Stimulated activated CD4-positive, alpha-beta T cell treated with anti-CD3 and anti-CD28 coated beads, Interleukin-4, amount 100 ng/mL, for 4 hours (primary cell): ENCODE data around the gene GALNT4.

Experiments used
- DNase-seq, 2 experiments: peaks; one replicate each; pipeline ENCODE4 v3.0.0-alpha.2; 2020

GALNT4 gene

GRCh38 chr12:89490922-89491321, 33.7 kb downstream of the GALNT4 start:
- no peak for DNase-seq

GRCh38 chr12:89486264-89486663, 38.3 kb downstream of the GALNT4 start:
- no peak for DNase-seq

GRCh38 chr12:89484470-89484869, 40.1 kb downstream of the GALNT4 start:
- DNase-seq = no peak

DNA sequence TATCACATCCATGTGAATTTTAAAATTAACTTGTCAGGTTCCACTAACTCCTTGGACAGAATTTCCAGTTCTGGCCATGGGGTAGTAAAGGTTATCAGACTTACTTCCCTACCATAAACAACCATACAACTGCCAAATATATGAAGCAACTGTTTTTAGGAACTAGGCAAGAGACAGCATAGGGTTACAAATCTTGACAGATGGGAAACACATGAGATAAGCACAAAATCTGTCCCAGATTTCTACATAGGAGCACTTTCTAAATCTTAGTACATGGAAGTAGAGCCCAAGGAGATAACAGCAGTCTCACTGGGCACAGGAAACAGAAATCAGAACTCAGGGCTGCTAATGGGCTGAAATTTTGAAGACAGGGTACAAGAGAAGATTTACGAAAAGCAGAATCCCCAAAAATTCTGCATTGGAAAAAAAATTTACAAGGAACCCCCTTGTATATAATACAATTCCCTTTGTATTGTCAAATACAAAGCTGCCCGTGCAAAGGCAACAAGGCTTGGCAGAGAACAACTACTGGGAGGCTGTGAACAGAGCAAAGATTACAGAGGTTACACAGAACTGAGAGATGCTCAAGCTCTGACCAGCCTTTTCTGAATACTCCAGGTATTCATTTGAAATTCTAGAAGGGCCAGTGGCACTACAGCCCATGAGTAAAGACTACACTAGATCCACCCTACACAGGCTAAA, 43.2 kb downstream of the GALNT4 start:
- DNase-seq = no peak

GRCh38 chr12:89479982-89480381, 44.6 kb downstream of the GALNT4 start:
- no peak for DNase-seq

GRCh38 chr12:89477633-89478279, 46.8 kb downstream of the GALNT4 start:
- no peak for DNase-seq

- DNase-seq = no peak
Observed at GRCh38 chr12:89476904-89477595, 47.5 kb downstream of the GALNT4 start.

DNA sequence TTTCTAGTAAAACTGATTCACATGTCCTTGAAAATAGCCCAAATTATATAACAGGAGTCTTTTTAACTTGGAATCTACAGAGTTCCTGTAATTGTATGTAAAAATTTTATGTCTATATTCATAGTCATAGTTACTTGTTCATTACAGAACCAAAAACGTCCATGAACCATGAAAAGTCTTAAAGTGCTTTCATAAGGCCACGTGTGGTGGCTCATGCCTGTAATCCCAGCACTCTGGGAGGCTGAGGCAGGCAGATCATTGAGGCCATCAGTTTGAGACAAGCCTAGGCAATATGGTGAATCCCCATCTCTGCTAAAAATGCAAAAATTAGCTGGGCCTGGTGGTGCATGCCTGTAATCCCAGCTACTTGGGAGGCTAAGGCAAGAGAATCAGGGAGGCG, 48.4 kb downstream of the GALNT4 start:
- DNase-seq = no peak

- DNase-seq = no peak
Observed at GRCh38 chr12:89475203-89475990, 49.2 kb downstream of the GALNT4 start.

DNA sequence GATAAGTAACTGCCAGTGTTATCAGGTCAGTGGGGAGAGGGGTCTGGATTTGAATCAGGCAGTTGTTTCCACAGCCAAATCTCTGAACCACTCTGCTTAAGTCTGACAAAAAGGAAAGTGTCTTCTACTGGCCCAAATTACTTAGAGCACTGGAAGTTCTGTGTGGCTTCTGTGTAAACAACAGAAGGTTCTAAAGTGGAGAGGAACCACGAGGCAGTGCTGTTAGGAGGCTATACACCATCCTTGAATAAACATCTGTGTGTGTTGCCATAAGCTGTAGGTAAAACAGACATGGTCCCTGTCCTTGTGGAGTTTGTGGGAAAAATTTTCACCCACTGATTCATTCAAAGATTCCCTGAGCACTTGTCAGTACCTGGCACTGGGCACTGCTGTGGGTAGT, 50.0 kb downstream of the GALNT4 start:
- no peak for DNase-seq
